GM12892 (cell line): ENCODE measurements around the gene ZNF362.

Experiments used
- POLR2A ChIP-seq: IDR thresholded peaks from 2 replicates; pipeline ENCODE4 v1.6.1; 2011; ENCODE audit warnings: low read depth, low read length, control low read depth
- POLR2AphosphoS5 ChIP-seq: IDR thresholded peaks from 2 replicates; pipeline ENCODE4 v1.6.1; 2011; ENCODE audit warnings: low read depth, low read length, control low read depth
- TAF1 ChIP-seq: IDR thresholded peaks from 2 replicates; pipeline ENCODE4 v1.6.1; 2011; ENCODE audit warnings: low read depth, mild to moderate bottlenecking, control low read depth, low read length, borderline replicate concordance

- TF ChIP-seq TAF1: no peak
- no peak for TF ChIP-seq POLR2AphosphoS5
- TF ChIP-seq POLR2A: no peak
These were observed 12.8 kb downstream of the ZNF362 start for GRCh38 chr1:33268927-33269610.
